HG02588 (cell line): Measurements from ENCODE around the gene ERGIC3.

Source experiments
- ATAC-seq: cut with Tn5 transposase; IDR thresholded peaks from one replicate; pipeline ENCODE4 v1.9.1; 2021; ENCODE audit warnings: mild to moderate bottlenecking, moderate library complexity; ENCODE audit not compliant: unreplicated experiment

Gene ERGIC3

DNA sequence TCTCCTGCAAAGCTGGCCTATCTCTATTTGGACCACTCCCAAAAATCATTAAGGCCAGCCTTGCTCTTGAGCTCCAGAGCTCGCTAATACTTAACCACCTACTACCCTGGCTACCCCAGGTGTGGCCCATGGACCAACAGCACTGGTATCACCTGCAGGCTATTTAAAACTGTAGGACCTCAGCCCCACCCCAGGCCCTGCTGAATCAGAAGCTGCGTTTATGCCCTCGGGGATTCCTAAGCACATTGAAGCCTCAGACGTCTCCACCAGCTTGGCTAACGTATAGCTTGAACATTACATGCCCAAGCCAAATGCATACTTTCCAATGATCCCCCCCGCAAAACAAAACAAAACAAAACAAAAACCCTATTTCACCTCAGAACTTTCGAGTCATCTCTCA is 54.0 kb downstream of the ERGIC3 start:
- no peak for ATAC-seq

DNA sequence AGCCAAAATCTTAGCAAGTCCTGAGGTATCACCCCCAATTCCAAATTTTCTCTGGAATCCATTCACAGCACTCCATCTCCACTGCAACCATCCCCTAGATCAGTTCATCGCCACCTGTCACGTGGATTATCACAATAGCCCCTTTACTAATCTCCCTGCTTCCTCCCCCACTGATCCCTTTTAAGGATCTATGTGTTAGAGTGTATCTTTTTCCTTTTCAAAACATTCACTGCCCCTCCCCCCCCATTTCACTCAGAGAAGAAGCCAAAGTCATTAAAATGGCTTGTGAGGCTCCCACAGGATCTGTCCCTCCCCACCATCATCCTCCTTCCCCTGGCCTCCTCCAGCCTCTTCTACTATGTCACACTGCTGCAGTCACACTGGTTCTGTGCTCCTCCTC is 55.3 kb downstream of the ERGIC3 start:
- ATAC-seq: no peak

DNA sequence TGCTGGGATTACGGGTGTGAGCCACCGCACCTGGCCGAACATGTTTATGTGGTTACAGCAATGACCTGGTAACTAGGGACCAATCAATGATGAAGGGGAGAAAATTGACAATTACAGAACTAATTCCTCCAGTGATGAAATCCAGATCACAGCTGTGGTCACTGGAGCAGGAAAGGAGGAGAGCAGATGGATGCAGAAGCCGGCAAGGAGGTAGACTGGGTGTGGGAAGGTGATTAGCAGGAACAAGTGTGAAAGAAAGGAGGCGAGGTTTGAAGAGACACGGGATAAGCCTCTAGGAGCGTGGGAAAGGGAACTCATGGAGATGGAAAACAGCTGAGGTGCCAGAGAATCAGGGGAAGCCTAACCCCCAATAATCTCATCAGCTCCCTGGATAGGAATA is 56.6 kb downstream of the ERGIC3 start:
- no peak for ATAC-seq

DNA sequence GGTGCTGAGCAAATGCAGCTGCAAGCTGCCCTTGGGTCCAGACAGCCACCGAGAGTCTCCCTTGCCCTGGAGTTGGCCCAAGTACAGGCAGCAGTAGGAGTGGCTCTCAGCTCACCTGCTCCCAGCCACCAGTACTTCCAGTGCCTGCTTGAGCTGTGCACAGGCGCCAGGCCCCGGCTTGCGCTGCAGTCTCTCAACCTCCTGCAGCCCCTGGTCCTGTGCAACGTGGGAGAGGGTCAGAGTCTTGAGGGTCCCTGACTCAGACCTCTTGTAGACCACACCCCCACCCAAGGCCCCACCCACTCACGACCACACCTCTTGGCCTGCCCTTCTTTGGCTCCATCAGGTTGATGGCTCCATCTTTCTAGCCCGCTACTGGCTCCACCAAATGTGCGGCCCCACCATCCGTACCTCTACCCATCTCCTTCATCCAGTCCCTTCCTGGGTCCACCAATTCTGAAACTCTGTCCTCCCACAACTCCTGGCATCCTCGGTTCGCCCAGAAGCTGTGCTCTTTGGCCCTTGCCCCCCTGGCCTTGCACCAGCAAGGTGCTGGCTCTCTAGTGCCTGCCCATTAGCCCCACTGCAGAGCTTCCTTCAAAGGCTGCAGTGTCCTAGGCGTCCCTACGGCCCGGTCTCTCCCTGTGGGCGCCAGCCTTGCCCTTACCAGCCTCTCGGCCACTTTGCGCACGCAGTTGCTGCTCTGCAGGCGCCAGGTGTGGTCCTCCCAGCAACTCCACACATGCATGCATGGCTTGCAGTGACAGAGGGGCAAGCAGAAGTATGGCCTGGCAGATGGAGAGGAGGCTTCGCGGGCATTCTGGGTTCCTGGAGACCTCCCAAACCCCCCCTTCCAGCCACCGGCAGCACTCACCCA is 57.3 kb downstream of the ERGIC3 start:
- ATAC-seq: no peak

DNA sequence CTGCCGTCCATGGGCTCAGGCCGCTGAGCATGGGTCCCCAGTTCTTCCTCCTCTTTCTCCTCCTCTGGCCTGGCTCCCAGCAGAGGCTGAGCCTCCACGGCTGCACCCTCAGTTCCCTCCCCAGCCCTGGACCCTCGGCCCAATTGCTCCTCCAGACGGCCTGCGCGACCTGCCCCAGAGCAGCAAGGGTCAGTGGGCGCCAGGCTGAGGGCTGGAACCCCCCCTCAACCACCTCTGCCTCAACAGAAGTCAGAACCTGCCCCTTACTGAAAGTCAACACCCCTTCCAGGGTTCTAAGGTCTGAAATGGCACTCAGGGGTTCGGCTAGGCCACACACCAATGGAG is 57.9 kb downstream of the ERGIC3 start:
- ATAC-seq: no peak

DNA sequence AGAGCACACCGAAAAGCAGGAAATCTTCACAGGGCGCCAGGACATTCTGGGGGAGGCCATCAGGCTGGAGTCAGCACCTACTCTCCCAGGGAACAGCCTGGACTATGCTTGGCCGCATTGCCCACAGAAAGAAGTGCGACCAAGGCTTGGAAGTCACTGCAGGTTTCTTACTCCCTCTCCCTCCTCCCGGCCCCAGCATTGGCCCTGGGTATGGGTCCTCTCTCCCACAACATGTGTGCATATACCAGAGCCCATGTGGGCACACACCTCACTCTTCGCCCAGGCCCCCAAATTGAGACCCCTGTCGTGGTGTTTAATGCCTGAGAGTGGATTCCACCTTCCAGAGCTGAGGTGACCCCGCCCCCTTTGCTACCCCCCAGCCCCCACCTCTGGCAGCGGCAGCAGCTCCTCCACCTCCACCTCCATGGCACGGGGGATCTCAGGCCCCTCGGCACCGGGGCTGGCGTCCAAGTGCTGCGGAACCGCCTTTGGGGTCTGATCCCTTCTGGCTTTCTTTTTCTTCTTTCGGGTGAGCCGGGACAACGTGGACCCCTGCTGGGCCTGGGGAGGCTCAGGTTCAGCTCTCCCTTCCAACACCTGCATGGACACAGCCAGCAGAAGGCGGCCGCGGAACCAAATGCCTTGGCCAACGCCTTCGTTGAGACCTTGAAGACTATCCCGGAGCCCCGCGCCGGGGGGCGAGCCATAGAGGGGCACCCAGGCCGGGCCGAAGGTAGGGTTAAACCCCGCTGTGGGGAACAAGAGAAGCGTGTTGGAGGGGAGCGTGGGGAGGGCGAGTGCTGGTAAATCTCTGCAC is 58.5 kb downstream of the ERGIC3 start:
- ATAC-seq: no peak

DNA sequence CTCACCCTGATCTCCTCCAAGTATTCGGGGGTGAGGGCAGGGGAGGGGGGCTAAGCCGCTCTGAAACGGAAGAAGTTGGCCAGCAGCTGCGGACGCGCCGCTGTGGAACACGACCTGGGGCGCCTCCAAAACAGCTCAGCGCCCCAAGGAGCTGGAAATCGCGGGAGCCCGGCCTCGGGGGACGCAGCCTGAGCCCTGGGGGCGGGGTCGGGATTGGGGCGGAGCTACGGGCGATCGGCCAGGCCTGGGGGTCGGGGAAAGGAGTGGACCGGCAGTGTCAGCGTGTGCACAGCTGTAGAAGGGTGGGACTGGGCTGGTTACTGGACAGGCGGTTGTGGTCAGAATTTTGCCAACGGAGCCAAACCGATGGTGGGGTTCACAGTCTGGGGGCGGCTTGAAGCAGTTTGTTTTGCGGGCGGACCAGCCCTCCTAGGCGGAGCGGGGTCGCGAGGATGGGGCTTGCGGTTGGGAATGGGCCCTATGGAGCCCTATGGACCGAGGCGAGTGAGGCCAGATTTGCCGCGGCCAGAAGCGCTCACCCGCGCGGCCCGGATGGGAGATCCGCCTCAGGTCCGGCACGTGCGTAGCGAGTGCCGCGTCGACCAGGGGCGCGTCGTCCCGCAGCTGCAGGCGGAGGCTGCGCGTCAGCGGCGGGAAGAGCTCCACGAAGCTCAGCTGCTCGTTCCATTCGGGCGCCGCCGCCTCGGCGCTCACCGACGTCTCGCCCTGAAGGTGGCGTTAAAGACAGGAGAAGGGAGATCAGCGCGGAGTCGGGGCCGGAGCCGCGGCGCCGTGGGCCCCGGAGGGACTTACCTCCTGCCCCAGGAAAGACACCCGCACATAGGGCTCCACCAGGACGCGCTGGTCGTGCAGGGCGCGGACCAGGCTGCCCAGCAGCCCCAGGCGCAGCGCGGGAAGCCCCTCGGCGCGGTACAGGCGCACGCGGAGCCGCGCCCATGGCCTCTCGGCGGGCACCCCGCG is 59.4 kb downstream of the ERGIC3 start:
- no peak for ATAC-seq

DNA sequence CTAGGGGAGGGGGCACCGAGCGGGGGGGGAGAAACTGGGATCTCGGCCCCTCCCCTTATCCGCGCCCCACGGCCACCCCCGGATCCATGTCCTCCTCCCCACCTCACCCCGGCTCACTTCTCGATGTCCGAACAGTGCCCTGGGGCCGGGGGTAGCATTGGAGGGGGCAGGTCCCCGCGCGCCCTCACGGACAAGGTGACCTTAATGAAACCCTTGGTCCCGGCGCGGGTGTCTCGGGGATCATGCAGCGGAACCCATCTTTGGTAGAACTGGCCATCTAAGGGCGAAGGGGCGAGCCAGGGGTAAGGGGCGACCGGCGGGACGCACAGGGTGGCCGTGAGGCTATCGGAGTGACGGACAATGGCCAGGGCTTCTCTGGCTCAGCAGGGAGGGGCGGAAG is 60.1 kb downstream of the ERGIC3 start:
- ATAC-seq: no peak

DNA sequence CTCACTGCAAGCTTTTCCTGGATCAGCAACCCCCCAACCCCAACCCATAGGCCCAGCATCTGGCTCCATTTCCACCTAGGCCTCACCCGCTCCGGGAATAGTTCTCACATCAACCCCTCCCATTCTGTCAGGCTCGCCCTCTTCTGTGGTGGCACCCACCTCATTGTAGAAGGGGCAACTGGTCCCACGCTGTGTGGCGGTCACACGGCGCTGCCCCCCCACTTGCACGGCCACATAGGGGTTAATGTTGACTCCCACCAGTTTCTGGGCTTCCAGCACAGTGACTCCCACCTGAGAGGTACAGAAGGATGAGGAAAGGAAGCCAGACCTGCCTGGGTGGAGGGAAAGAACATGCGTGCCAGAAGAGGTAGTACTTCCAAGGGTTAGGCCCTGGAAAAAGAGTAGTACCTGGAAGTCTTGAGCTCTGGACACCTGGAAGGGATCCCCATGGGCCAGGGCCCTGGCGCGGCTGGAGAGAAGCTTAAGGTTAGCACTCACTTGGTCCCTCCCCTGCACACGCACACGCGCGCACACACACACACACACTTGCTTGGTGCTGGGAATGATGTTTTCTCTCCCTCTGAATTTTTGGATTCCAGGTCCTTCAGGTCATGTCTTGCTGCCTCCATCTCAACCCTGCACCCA is 61.1 kb downstream of the ERGIC3 start:
- ATAC-seq: no peak

DNA sequence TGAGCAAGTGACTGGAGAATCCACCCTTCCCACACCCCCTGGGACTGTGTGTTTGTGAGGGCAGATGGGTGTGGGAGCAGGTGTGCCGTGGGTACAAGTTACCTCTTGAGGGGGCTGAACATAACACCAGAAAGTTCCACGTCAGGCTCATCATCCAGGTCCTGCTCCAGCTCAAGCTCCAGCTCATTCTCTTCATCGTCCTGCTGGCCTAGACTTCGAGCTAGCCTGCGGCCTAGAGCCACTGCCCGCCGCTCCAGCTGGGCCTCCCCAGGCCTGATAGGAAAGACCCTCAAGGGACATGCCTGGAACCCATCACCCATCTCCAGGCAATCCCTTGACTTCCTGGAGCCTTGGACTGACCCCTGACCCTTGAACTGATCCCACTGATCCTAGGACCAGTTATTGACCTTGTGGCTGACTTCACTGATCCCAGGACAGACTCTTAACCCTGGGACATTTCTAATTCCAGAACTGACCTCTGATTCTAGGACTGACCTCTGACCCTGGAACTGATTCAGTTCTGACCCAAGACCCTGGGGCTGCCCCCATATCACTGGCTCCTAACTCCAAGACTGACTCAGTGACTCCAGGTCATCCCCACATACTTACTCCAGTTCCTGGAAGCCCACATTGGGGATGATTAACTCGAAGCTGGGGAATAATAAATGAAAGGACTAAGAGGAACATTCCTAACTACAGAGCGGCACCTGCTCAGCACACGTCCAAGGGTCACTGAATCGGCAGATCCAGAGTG is 62.0 kb downstream of the ERGIC3 start:
- no peak for ATAC-seq

DNA sequence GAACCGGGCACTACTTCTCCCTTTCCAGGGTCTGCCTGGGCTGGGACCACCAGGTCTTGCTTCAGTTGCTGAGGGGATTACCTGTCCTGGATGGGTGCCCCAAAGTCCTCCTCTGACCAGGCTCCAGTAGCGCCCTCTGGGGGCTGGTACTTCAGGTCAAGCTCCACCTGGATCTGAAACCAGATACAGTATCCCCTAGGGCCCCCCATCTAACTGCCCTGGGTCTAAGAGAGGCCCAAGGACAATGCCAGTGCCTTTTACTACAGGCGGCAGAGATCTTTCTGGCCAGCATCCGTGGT is 62.5 kb downstream of the ERGIC3 start:
- ATAC-seq: no peak

DNA sequence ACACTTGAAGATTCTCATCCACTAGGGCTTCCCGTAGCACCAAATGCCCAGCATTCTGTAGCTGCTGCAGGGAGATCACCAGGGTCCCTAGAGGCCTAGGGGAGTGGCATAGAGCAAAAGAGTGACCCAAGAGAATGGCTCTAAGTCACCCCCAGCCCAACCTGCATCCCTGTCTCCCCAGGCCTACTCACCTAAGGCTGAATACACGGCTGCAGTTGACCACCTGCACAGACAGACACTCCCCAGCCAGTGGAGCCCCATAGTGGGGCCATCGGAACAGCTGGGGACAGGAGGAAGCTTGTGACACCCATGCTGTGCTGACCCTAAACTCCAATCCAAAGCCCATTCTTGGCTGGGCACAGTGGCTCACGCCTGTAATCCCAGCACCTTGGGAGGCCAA is 64.2 kb downstream of the ERGIC3 start:
- no peak for ATAC-seq
